DND-41 (cell line): ENCODE data around the gene LILRA5.
"Not testable (repeated sequence)": the region's sequence is repeated elsewhere in the genome, so short reads cannot be mapped to it uniquely, and the experiment has no call there.

Experiments
- ATAC-seq: fragments of 200-7000 bp; cut with Tn5 transposase; 3 replicates; pipeline ENCODE4 v1.9.1; 2021; ENCODE audit warnings: low read depth; ENCODE audit not compliant: insufficient read depth
- DNase-seq: peaks from one replicate; pipeline ENCODE4 v3.0.0-alpha.2; 2020
- H2AFZ ChIP-seq: 2 replicates; pipeline ENCODE4 v1.6.0; 2012; ENCODE audit warnings: low read depth, low read length
- H3K27ac ChIP-seq: 2 replicates; pipeline ENCODE4 v1.5.1; 2012; ENCODE audit warnings: low read length, inconsistent platforms
- H3K27me3 ChIP-seq: fragments of 200-600 bp; sonication (generic); 2 replicates; pipeline ENCODE4 v1.6.0; 2012; ENCODE audit warnings: low read length, mild to moderate bottlenecking, inconsistent platforms; ENCODE audit not compliant: insufficient read depth, poor library complexity
- H3K36me3 ChIP-seq: 2 replicates; pipeline ENCODE4 v1.5.1; 2012; ENCODE audit warnings: low read length, inconsistent platforms; ENCODE audit not compliant: insufficient read depth
- H3K4me1 ChIP-seq: 2 replicates; pipeline ENCODE4 v1.5.1; 2012; ENCODE audit warnings: mild to moderate bottlenecking, low read length; ENCODE audit not compliant: insufficient read depth
- H3K4me2 ChIP-seq: 2 replicates; pipeline ENCODE4 v1.6.0; 2012; ENCODE audit warnings: mild to moderate bottlenecking, moderate library complexity, low read length, inconsistent platforms; ENCODE audit not compliant: insufficient read depth
- H3K4me3 ChIP-seq, 2 experiments: fragments of 200-600 bp in 1 of 2; shearing (Covaris generic) in 1 of 2; 2 replicates each; pipeline ENCODE4 v1.5.1; 2012 to 2016; ENCODE audit warnings: inconsistent platforms in 2 of 2, low read length in 2 of 2, mild to moderate bottlenecking in 2 of 2, low read depth in 1 of 2, moderate library complexity in 1 of 2
- H3K79me2 ChIP-seq: 2 replicates; pipeline ENCODE4 v1.6.0; 2012; ENCODE audit warnings: low read length, inconsistent platforms; ENCODE audit not compliant: insufficient read depth
- H3K9ac ChIP-seq: 2 replicates; pipeline ENCODE4 v1.6.0; 2012; ENCODE audit warnings: low read depth, mild to moderate bottlenecking, inconsistent platforms, low read length, moderate library complexity
- H3K9me3 ChIP-seq: 2 replicates; pipeline ENCODE4 v1.5.1; 2012; ENCODE audit warnings: low read length, moderate library complexity, mild to moderate bottlenecking, inconsistent platforms; ENCODE audit not compliant: insufficient read depth, severe bottlenecking
- H4K20me1 ChIP-seq: 2 replicates; pipeline ENCODE4 v1.6.0; 2012; ENCODE audit warnings: low read length; ENCODE audit not compliant: insufficient read depth
- CTCF ChIP-seq: IDR thresholded peaks from 2 replicates; pipeline ENCODE4 v1.5.1; 2012; ENCODE audit warnings: borderline replicate concordance, low read length, moderate library complexity, mild to moderate bottlenecking; ENCODE audit not compliant: poor library complexity, severe bottlenecking; ENCODE audit errors: extremely low read depth
- EZH2 ChIP-seq: IDR thresholded peaks from 3 replicates; pipeline ENCODE4 v1.6.1; 2012; ENCODE audit warnings: borderline replicate concordance, low read depth, mild to moderate bottlenecking, moderate library complexity, low read length, inconsistent platforms; ENCODE audit not compliant: severe bottlenecking

Gene LILRA5

GRCh38 chr19:54329476-54330165 is 16.7 kb upstream of the LILRA5 start:
- ATAC-seq = no peak
- no peaks in the 10 kb centered on the region for H4K20me1 ChIP-seq
- no peak for TF ChIP-seq CTCF
- TF ChIP-seq EZH2 = no peak
- H3K27me3 ChIP-seq = peaks cover 7% of the 10 kb centered on the region
- no peak overlapping the region for H3K27ac ChIP-seq
- no peaks in the 10 kb centered on the region for H3K36me3 ChIP-seq
- H3K9me3 ChIP-seq = no peaks in the 10 kb centered on the region
- H3K4me1 ChIP-seq = peaks cover 7% of the 10 kb centered on the region
- no peak overlapping the region for H3K4me2 ChIP-seq
- no peak overlapping the region for H3K9ac ChIP-seq
- no peak for DNase-seq
- H3K79me2 ChIP-seq = no peaks in the 10 kb centered on the region
- H2AFZ ChIP-seq = no peak overlapping the region
- H3K4me3 ChIP-seq = no peak overlapping the region

- not testable (repeated sequence) for H3K4me2 ChIP-seq, DNase-seq, H3K4me3 ChIP-seq, H3K79me2 ChIP-seq, ATAC-seq, H3K9ac ChIP-seq, H3K4me1 ChIP-seq, H3K9me3 ChIP-seq, H2AFZ ChIP-seq, H3K36me3 ChIP-seq, H3K27ac ChIP-seq, H4K20me1 ChIP-seq
- H3K27me3 ChIP-seq = peaks cover 11% of the 10 kb centered on the region
Observed at GRCh38 chr19:54328781-54329180, 15.8 kb upstream of the LILRA5 start.

GRCh38 chr19:54325631-54326030 is 12.7 kb upstream of the LILRA5 start:
- no peak for DNase-seq
- H3K79me2 ChIP-seq = no peaks in the 10 kb centered on the region
- H2AFZ ChIP-seq = 0 out of 2 replicates have a peak overlapping the region, but pooled peaks have one; percentile 18
- peaks cover 6% of the 10 kb centered on the region for H3K27me3 ChIP-seq
- no peaks in the 10 kb centered on the region for H3K9me3 ChIP-seq
- H4K20me1 ChIP-seq = no peaks in the 10 kb centered on the region
- 0 out of 3 replicates have a peak, but pooled peaks have one; percentile 18 for ATAC-seq
- H3K36me3 ChIP-seq = no peaks in the 10 kb centered on the region
- 0 out of 2 replicates have a peak overlapping the region, but pooled peaks have one; percentile 25 for H3K27ac ChIP-seq
- H3K9ac ChIP-seq = no peak overlapping the region
- no peak overlapping the region for H3K4me3 ChIP-seq
- no peak overlapping the region for H3K4me2 ChIP-seq
- TF ChIP-seq CTCF (no peak), EZH2 (no peak)
- peaks cover 7% of the 10 kb centered on the region for H3K4me1 ChIP-seq

GRCh38 chr19:54325194-54325621 is 12.2 kb upstream of the LILRA5 start:
- Histone ChIP-seq H3K4me2 (no peak overlapping the region), H4K20me1 (no peaks in the 10 kb centered on the region), H3K79me2 (no peaks in the 10 kb centered on the region), H2AFZ (0 out of 2 replicates have a peak overlapping the region, but pooled peaks have one; percentile 18), H3K27me3 (peaks cover 6% of the 10 kb centered on the region), H3K4me1 (peaks cover 7% of the 10 kb centered on the region), H3K9me3 (no peaks in the 10 kb centered on the region), H3K9ac (no peak overlapping the region), H3K4me3 (no peak overlapping the region), H3K27ac (0 out of 2 replicates have a peak overlapping the region, but pooled peaks have one; percentile 25), H3K36me3 (no peaks in the 10 kb centered on the region)
- peak; percentile 62 for DNase-seq
- ATAC-seq = peak; percentile 91
- peak; percentile 88 for TF ChIP-seq CTCF
- no peak for TF ChIP-seq EZH2
